ENCODE data around the gene ABHD2.
A peak's percentile ranks its signal among the peaks of the same experiment; 100 is the strongest.
"Not testable (repeated sequence)": the region's sequence is repeated elsewhere in the genome, so short reads cannot be mapped to it uniquely, and the experiment has no call there.

ABHD2 gene

DNA sequence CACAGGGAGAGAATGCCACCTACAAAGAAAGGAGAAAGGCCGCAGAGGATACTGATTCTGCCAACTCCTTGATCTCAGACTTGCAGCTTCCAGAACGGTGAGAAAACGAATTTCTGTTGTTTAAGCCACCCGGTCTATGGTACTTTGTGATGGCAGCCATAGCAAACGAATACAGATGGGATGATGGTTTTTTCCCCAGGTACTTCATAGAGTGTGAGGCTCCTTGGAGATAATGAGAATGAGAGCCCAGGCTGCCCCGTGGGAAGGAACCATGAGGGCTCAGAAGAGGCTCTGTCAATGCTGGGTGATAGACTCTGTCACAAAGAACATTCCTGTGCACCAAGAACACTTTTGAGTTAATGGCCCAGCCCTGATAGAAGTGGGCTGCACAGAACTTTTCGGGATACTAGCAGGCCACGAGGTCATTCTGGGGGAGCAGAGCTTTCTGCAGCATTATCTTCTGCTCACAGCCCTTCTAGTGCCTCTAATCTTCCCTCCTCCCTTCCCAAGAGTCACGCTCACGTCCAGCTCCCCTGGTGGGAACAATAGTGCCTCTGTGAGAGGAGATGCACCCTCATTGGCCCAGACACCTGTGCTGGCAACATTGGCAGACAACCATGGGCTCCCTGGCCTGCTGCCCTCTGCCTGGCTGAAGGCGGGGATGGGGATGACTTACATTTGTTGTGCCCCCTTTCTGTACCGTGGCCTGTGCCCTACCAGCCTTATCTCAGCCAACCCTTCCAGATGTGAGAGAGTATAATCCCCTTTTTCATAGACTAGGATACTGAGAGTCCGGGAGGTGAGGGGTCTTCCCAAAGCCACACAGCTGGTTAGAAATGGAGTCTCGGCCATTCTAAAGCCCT is 138.3 kb downstream of the ABHD2 start:
- TF ChIP-seq, protein P1, sequence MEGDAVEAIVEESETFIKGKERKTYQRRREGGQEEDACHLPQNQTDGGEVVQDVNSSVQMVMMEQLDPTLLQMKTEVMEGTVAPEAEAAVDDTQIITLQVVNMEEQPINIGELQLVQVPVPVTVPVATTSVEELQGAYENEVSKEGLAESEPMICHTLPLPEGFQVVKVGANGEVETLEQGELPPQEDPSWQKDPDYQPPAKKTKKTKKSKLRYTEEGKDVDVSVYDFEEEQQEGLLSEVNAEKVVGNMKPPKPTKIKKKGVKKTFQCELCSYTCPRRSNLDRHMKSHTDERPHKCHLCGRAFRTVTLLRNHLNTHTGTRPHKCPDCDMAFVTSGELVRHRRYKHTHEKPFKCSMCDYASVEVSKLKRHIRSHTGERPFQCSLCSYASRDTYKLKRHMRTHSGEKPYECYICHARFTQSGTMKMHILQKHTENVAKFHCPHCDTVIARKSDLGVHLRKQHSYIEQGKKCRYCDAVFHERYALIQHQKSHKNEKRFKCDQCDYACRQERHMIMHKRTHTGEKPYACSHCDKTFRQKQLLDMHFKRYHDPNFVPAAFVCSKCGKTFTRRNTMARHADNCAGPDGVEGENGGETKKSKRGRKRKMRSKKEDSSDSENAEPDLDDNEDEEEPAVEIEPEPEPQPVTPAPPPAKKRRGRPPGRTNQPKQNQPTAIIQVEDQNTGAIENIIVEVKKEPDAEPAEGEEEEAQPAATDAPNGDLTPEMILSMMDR (IDR thresholded peaks at IDR 0.05; ENCODE audit: insufficient read depth, low read depth, low read length, missing control alignments): no peak
- H3K4me3 ChIP-seq (ENCODE audit: low read depth, low read length): no peak overlapping the region
- DNase-seq (ENCODE audit: low read depth): no peak

DNA sequence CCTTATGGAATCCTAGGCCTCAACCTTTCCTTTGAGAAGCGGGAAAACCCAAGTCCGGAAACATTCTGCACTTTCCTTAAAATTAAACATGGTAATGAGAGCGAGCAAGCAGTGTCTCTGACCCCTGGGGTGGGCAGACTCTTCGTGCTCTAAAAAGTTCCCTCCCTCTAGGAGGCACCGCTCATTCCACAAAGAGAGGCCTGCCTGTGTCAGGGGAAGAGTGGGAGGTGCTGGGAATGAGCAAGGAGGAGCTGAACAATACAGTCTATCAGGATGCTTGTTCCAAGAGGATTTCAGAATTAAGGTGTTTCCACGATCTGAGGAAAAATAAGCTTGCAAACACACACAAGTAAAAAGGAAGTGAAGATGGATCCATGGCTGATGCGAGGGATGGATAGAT is 139.2 kb downstream of the ABHD2 start:
- no peak for DNase-seq (ENCODE audit: low read depth)
- TF ChIP-seq, protein P1 (IDR thresholded peaks at IDR 0.05; ENCODE audit: insufficient read depth, low read depth, low read length, missing control alignments): no peak
- H3K4me3 ChIP-seq (ENCODE audit: low read depth, low read length): no peak overlapping the region

DNA sequence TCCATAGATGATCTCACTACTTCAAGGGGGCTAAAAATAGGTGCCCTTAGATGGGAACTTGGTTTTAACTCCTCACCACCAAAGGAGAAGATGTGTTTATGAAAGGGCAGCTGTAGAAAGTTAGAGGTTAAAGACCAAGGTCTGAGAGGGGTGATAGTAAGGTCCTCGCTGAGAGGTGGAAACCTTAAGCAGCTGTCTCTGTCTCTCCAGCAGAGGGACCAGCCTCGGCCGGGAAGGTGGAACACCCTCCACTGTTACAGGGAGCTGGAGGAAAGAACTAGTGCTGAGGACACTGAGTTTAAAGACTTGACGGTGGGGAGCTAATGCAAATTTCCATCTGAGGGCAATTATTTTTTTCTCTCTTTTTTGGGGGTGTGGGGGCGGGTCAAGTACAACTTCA is 142.0 kb downstream of the ABHD2 start:
- TF ChIP-seq, protein P1 (IDR thresholded peaks at IDR 0.05; ENCODE audit: insufficient read depth, low read depth, low read length, missing control alignments): no peak
- DNase-seq (ENCODE audit: low read depth): no peak
- H3K4me3 ChIP-seq (ENCODE audit: low read depth, low read length): no peak overlapping the region

DNA sequence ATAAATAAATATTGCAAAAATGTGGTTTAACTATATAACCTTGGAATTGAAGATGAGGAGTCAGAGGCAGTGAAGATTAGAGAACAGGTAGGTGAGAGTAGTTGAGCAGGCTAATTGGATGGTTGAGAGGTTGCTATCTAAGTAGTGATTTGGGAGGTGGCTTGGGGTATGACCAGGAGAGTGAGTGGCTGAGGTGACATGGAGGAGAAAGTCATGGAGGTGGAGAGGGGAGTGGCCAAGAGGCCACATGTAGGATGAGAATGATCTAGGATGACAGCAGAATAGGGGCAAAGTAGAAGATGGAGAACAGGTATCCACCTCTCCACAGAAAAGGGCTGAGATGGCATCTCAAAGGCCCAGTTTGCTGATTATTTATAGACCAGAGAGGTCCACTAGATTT is 143.6 kb downstream of the ABHD2 start:
- DNase-seq (ENCODE audit: low read depth): no peak
- TF ChIP-seq, protein P1 (IDR thresholded peaks at IDR 0.05; ENCODE audit: insufficient read depth, low read depth, low read length, missing control alignments): no peak
- H3K4me3 ChIP-seq (ENCODE audit: low read depth, low read length): no peak overlapping the region

DNA sequence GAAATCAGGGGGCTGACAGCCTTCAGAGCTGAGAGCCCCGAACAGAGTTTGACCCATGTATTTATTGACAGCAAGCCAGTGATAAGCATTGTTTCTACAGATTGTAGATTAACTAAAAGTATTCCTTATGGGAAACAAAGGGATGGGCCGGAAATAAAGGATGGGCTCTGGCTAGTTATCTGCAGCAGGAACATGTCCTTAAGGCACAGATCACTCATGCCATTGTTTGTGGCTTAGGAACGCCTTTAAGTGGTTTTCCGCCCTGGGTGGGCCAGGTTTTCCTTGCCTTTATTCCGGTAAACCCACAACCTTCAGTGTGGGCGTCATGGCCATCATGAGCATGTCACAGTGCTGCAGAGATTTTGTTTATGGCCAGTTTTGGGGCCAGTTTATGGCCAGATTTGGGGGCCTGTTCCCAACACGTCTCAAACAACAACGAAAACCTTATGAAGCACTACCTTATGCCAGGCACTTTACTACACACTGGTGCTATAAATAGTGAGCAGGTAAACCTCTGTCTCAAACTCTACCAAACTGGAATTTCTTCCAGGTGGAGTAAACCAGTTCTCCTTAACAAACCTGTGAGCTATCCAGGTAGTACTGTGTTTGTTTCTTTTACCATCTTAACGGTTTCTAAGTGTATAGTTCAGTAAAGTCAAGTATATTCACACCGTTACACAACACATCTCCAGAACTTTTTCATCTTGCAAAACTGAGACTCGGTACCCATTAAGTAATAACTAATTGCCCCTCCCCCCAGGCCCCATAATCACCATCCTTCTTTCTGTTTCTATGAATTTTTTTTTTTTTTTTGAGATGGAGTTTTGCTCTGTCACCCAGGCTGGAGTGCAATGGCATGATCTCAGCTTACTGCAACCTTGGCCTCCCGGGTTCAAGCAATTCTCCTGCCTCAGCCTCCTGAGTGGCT is 151.9 kb downstream of the ABHD2 start:
- DNase-seq (ENCODE audit: low read depth); H3K4me3 ChIP-seq (ENCODE audit: low read depth, low read length): not testable (repeated sequence)

DNA sequence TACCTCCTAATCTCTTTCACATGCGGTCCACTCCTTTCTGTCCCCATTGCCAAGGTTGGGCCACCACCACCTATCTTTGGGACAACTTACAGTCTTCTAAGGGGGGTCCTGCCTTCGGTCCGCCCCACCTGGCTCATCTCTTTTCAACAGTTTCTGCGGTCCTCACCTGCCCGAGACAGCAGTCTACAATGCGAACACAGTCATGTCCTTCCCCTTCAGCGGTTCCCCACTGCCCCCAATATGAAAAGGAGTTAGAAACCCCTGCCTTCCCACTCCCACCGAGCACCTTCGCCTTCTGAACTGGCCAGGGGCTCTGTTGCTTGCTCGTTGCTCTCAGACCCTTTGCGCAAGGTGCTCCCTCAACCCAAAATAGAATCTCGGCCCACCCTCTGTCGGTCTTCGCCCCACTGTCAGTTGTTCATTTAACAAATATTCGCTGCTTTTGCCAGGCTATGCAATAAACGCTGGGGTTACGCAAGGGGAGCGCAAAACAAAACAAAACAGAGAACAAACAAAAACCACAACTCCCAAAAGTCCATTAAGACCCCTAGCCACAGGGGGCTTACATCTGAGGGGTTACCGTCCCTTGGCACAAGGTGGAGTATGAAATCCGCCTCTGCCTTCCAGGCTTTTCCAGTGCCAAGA is 154.9 kb downstream of the ABHD2 start:
- TF ChIP-seq, protein P1 (IDR thresholded peaks at IDR 0.05; ENCODE audit: insufficient read depth, low read depth, low read length, missing control alignments): no peak
- DNase-seq (ENCODE audit: low read depth): no peak
- H3K4me3 ChIP-seq (ENCODE audit: low read depth, low read length): peak overlapping the region; percentile 97

Measured in GM12865 (cell line).